ENCODE data around the gene CFAP20DC.

GRCh38 chr3:58996730-58997129, 53.1 kb downstream of the CFAP20DC start:
- TF ChIP-seq CTCF (IDR thresholded peaks at IDR 0.05) = no peak
- TF ChIP-seq ZFX (IDR thresholded peaks at IDR 0.05; ENCODE audit: borderline replicate concordance) = no peak
